ENCODE measurements around the gene HS3ST3A1.

The HS3ST3A1 gene

DNA sequence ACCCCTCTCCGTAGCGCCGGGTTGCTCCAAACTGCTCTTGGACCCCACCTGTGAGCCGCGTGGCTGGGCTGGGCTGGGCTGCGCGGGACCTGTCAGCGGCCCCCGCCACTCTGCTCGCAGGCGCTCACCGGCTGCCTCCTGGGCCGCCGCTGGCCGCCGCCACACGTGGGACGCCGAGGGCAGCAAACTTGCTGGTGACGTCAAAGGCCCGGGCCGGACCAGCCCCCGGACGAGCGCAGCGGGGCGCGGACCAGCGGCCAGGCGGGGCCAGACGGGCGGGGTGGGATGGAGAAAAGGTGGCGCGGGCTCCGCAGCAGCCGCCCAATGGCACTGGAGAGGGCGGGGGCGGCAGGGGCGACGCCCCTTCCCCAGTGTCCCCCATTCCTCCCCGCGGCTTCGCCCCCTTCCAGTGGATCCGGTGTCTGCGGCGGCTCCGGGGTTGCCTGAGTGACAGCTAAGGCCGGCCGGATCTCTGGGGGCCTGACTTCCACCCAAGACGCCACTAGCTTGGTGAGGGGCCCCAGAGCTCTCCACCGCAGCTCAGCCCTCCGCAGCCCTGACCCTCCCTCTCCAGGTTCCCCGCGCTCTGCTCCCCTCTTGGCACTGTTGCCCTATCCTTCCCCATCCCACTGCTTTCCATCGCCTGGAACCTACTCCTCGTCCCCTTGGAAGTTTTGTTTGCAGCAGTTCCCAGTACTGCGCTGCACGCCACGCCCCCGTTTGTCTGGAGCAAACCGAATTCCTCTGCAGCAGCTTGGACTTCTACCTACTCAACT is at the start of gene HS3ST3A1:
HS3ST3A1 (minus strand) TSS at position 154 of the 776 bp plus-strand sequence. CDS start 800 bp downstream, outside the sequence.
- DNase-seq: no peak

DNA sequence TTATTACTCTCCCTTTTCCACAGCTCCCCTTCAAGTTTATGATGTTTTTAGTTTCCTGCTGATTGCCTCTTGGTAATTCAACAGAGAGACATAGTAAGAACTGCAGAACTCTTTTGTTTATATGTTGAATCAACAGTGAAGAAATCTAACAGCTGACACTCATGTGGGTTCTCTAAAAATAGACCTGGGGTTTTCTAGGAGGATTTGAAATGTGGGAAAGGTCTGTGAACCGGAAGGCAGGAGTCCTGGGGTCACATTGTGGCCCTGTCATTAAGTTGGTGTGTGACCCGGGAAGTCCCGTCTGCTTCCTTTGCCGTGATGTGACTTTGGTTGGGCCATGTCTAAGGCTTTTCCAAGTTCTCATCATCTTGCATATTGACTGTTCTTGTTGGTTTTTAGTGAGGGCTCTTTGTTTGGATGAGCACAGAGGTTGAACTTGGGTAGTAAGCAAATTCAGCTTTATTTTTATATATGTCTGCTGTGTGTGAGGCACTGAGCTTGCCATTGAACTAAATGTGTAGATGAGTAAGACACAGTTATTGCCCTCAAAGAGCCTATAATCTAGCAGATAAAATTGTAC is 48.5 kb upstream of the HS3ST3A1 start:
- DNase-seq: no peak

DNA sequence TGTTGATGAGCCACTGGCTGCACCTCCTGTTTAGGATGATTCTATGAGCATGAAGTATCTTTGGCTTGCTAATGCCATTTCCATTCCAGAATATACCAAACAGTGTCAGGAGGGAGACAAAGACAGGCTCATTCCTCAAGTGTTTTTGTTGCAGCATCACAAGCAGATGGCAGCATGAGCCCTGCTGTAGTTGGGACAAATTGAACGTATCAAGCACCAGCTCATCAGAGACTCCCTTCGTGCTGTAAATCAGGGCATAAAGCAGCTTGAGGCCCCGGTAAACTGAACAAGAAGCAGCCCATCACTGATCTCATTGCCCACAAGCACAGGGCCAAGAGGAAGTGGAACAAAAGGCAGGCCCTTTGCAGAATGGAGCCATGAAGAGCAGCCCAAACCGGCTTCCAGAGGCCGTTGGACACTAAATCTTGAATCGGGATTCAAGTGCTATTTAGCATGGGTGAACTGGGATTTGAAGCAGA is 45.9 kb upstream of the HS3ST3A1 start:
- DNase-seq: peak; percentile 0 to 6

DNA sequence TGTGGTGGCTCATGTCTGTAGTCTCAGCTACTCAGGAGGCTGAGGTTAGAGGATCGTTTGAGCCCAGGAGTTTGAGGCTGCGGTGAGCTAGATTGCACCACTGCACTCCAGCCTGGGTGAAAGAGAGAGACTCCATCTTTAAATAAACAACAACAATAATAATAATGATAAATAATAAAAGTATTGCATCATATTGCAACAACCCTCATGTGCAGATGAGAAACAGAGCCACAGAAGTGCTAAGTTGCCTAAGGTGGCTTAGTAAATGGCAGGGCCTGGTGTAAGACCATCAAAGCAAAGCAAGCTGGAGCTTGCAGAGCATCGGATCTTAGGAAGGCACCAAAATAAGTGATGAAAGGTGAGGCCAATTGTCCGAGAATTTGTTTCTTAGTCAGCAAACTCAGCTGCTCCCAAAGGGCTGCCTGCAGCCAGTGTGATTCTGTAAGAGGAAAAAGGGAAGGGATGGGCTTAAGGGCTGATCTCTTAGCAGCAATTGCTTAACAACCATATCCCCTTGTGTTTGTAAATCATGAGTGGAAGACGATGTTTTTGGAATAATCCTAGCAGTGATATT is 45.3 kb upstream of the HS3ST3A1 start:
- DNase-seq: no peak

DNA sequence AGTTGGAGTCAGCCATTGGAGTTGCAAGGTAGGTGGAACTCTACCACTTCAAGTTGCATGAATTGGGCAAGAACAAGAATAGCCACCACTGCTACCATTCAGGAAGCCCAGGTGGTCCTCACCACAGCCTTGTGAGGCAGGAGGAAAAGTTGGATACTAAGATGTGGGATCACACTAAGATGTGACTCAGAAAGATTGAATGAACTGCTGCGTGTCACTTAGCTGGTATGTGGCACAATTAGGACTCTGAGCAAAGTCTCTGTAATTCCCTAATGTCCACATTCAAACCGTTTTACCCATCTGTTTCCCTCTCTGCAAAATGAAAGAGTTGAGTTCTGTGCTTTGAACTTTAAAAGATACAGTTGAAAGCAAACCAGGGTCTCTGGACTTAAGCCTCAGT is 44.7 kb upstream of the HS3ST3A1 start:
- DNase-seq: no peak

DNA sequence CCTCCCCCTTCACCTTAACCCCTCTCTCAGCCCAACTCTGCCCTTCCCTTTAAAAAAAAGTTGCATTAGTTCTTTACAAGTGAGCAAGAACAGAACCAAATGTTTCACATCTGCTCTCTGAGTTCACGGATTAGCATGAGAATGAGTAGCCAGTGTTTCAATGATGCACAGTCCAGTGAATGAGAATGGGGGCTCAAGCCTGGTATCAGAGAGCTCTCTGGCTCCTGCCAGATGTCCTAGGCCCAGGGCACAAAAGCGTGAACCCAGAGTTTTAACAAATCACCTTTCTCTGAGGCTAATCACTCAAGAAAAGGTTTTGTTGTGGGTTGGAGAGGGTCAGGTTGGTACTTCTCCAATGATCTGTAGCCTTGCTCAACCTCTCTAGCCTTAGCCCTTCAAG is 41.5 kb upstream of the HS3ST3A1 start:
- no peak for DNase-seq

DNA sequence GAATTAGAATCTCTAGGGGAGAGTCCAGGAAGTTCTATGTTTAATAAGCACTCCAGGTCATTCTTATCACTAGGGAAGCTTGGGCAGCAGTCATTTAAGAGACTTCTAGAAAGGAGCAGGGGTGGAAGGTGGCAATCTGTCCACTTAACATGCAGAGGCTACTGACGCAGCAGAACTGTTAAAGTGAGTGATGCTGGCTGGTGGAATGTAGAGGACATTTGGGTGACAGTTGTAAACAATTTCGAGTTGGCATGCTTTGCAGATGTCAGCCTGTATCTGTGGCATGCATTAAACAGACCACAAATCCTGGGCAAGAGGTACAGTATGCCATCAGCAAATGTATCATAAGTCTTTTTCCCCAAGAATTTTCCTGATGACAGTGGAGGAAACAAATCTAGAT is 40.5 kb upstream of the HS3ST3A1 start:
- DNase-seq: no peak

DNA sequence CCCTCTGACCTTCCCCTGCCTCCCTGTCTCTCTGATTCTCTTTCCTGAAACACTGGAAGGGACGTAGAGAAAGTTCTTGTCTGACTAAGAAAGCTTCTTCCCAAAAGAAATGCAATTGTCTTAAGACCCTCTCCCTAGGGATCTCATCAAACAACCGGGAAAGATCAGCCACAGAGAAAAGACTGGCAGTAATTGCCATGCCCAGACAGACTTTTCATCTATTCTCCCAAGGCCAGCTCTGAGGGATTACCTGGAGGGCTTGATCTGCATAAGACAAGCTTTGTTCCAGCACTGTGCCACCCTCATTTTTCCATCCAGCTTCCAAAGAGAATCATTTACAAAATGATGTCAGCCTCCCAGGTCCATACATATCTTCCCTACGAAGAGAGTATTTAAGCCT is 38.8 kb upstream of the HS3ST3A1 start:
- DNase-seq: no peak

DNA sequence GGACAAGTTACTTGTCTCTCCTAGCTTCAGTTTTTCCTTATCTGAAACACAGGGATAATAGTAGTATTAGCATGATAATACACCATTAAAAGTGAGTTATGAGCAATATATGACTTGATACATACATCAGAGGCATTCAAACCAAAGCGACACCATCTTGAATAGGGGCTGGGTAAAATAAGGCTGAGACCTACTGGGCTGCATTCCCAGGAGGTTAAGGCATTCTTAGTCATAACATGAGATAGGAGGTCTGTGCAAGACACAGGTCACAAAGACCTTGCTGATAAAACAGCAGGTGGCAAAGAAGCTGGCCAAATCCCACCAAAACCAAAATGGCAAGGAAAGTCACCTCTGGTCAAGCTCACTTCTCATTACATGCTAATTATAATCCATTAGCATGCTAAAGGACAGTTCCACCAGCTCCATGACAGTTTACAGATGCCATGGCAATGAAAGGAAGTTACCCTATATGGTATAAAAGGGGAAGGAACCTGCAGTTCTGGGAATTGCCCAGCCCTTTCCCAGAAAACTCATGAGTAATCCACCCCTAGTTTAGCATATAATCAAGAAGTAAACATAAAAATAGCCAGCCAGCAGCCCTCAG is 37.2 kb upstream of the HS3ST3A1 start:
- no peak for DNase-seq

DNA sequence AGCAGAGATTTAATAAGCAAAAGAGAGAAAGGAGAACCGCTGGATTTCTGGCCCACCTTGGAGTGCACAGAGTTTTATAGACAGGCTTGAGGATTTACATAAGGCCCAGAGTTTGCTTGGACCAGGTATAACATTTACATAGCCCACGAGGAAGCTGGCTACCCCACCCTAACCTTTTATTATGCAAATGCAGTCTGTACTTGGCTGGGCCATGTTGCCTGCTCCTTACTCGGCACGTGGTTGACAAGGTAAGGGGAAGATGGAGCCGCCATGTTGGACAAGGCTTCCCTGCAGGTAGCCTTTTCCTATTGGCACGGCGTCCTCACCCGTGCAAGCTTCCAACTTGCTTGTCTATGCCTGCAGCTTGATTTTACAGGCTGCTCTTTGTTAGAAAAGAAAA is 35.2 kb upstream of the HS3ST3A1 start:
- no peak for DNase-seq

DNA sequence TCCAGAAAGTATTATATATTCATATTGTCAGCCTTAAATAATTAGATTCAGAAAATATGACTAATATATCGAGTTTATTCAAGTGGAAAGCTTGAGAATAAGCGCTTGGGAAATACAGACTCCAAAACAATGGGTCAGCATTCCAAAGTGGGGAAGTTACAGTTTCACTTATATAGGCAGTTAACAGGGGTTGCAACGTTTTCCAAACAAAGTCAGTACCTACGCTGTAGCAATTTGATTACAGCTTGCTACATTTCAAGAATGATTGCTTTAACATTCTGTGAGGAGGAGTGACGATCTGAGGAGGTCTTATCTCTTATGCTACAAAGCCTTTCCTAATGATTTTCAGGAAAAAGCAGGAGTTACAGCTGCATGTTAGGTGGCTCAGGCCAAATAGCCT is 34.2 kb upstream of the HS3ST3A1 start:
- DNase-seq: no peak

DNA sequence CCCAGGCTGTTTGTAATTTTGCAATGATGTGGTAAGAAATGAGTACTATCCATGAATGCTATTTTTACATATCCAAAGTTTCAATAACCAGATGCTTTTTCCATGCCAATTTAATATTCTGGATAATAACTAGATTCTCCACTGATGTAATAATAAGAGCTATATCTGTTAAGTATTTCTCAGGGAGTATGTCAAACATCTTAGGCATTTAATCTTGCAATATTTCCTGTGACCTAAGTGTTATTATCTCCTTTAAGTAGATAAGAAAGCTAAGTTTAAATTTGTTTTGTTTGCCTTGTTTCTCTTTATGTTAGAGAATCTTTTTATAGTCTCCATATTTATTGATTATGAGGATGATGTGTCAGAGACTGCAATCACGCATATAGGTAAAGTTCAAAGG is 32.3 kb upstream of the HS3ST3A1 start:
- no peak for DNase-seq

DNA sequence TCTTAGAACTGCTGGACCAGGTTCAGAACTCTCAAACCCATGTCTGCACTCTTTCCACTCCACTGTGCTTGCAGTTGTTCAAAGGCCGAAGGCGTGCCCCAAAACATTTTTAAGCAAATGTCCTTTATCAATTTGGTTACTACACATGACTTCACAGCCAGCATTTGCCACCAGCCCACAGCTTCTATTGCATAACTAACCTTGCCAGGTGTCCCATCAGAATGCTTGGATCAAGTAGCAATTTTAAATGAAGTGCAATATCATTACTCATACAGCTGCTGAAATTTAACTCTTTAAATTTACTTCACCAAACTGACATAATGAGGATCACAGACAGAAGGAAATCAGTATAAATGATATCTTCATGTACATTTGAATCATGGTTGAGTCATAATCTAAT is 29.8 kb upstream of the HS3ST3A1 start:
- DNase-seq: no peak

DNA sequence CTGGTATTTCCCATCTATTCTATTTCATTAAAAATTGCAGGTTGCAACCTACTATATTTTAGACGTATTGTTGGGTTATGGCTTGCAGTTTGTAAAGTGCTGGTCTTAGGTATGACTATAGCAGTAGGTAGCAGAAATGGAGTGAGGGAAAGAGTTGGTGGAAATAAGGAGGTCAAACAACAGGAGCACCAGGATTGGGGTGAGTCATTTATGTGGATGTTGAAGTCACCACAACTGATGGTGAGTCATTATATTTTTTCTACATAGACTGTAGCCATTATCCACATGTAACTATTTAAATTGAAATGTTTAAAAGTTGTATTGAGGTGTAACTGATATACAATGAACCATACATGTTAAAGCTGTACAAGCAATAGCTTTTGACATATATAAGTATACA is 25.0 kb upstream of the HS3ST3A1 start:
- DNase-seq: no peak

DNA sequence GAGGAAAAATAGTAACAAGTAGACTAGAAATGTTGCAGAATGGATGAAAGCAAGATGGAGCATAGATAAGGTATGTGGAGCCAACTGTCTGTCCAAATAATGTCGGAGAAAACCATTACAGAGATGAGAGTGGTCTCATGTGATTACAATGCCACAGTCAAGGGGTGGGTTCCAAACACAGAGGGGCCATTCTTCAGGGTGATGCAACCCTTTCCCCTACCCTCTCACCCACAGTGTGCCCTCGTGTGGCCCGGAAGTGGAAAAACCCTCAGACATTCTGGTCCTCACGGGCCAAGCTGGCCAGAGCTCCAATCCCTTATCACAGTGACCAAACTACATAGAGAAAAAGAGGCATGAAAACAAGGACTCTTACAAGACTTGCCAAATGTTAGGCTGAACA is 17.7 kb upstream of the HS3ST3A1 start:
- DNase-seq: no peak

DNA sequence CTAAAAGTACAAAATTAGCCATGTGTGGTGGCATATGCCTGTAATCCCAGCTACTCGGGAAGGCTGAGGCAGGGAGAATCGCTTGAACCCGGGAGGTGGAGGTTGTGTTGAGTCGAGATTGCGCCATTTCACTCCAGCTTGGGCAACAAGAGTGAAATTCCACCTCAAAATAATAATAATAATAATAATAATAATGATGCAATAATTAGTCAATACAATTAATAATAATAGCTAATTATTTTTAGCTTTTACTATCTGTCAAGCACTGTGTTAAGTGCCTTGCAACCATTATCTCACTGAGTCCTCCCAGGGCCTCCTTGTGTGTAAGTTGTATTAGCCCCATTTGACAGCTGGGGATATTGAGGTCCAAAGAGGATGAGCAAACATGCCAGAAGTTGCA is 14.3 kb upstream of the HS3ST3A1 start:
- no peak for DNase-seq

DNA sequence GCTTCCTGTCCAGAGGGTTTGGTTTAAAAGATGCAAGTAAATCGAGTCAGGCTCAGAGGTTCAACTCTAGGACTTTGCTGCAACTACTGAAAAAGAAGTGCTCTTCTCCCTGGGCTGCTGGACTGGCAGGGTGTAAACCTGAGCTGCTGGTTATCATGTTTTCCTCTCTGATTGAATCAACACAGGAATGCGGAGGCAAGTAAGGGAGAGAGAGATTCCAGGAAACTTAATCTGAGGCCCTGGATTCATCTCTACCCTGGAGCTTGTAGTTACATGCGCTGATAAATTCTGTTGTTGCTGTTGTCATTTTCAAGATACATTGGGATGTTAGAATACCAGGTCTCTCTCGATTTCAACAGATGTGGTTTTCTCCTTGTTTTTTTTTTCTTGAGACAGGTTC is 8.2 kb upstream of the HS3ST3A1 start:
- DNase-seq: no peak

DNA sequence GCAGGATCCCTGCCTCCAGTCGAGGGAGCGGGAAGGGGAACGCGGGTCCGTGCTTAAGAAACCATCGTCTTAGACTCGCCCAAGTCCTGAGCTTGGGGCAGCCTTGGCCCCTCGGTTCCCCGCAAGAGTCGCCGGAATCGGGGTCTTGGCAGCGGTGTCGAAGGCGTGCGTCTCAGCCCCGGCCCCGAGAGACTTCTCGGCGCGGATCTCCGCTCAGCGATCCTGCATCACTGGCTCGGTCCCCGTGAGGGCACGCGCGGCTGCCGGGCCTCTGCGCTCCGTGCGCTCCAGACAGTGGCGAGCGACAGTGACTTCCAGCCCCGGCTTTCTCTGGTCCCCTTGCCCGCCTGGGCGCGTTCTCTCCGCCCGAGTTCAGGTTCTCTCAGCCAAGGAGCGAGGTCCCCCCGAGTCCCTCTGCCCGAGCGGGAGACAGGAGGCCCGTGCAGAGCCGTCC is 380 bp downstream of the HS3ST3A1 start:
- DNase-seq: no peak

DNA sequence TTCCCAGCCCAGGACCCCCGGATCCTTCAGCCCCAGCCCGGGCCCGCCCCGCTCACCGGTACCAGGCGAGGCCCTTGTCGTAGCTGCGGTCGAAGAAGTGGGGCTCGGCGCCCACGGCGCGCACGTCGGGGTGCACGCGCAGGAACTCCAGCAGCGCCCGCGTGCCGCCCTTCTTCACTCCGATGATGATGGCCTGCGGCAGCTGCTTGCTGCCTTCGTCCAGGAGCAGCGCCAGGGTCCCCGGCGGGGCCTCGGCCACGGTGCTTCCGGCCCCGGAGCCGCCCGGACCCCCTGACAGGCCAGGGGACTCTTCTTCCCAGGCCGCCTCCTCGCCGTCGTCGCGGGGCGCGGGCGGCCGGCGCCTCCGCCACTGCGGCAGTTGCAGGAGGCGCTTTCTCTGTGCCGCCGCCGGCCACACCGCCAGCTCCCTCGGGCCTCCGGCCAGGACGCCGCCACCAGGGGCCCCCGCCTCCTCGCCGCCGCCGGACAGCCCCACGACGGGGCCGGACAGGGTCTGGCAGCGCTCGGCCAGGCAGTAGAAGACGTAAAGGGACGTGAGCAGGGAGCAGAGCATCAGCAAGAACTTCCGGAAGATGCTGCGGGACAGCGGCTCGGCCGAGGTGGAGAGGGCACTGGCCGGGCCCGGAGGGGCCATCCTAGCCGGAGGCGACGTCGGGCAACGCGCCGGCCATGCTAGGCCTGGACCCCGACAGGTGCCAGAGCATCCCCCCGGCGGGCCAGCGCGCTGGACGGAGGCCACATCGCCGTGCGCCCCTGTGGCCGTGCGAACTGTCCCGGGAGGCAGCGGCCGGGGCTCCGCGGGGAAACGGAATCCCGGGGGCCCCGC is 1.0 kb downstream of the HS3ST3A1 start:
- DNase-seq: no peak

DNA sequence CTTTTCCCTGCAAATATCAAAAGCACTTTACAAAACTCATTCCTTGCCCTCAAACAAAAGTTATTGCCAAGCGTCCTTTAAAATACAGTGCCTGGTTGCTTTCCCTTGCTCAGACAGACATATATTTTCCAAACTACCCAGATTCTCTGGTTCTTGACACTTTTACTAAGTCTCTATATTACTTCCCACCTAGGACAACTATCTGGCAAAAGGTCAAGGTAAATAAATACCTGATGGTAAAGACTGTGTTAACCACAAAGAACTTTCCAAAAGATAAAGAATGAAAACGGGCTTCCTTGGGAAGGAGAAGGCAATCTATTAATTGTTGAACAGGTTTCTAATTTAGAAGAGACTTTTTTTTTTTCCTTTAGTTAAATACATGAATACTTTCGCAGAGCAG is 1.9 kb downstream of the HS3ST3A1 start:
- no peak for DNase-seq

DNA sequence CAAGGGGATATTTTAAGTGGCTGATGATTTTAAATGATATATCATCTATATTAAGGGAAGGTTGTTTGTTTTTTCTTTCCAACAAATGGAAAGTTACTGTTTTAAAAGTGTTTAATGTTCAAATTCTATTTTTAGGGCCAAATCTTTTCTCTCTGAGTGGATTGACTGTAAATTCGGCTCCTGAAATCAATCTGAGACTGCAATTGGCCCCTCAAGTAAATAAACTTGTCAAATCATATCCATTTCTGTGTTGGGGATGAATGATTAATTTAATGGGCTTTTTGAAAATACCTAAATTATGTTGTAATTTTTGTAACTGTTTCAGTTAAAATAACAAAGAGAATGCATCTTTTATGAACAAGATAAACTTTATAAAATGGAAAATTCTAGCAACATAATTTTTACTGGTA is 2.6 kb downstream of the HS3ST3A1 start:
- no peak for DNase-seq

DNA sequence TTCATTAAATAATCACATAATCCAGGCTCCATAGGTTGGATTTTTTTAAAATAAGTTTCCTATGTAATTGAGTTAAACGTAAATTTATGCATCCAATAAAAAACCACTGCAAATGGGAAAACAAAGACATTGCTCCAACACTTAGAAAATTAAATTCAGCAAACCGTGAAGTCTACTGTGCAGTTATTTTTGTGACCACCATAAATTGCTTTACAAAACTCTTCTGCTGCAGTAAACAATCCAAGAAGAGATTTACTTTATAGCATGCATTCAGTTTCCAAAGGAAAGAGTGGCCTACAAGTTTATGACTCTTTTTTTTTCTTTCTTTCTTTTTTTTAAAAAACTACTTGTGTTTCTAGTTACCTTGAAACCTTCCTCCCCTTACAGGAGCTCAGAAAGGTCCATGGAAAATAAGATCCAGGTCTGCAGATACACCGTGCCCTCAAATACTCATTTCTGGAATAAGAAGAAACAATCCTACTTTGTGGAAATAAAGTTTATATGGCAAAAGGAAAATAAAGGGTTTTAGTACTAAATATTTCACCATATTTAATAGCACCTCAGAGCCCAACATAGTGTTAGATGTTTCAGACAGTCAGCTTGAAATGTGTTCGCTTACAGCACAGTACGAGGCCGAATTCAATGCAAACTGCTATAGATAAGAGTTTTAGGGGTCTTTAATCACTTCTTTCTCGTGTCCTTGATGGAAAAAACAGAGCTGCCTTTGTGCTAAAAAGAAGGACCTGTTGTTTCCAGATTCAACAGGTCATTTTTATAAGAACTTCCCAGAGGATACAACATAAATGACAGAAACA is 3.2 kb downstream of the HS3ST3A1 start:
- no peak for DNase-seq
